NCI-H1417 treated with DMSO at 0.1 percent for 48 hours (cell line): ENCODE data around the gene TEKTIP1.

Source experiments
- DNase-seq: peaks from one replicate; lab custom pipeline; 2025; lab: John Stamatoyannopoulos, UW

TEKTIP1 gene

DNA sequence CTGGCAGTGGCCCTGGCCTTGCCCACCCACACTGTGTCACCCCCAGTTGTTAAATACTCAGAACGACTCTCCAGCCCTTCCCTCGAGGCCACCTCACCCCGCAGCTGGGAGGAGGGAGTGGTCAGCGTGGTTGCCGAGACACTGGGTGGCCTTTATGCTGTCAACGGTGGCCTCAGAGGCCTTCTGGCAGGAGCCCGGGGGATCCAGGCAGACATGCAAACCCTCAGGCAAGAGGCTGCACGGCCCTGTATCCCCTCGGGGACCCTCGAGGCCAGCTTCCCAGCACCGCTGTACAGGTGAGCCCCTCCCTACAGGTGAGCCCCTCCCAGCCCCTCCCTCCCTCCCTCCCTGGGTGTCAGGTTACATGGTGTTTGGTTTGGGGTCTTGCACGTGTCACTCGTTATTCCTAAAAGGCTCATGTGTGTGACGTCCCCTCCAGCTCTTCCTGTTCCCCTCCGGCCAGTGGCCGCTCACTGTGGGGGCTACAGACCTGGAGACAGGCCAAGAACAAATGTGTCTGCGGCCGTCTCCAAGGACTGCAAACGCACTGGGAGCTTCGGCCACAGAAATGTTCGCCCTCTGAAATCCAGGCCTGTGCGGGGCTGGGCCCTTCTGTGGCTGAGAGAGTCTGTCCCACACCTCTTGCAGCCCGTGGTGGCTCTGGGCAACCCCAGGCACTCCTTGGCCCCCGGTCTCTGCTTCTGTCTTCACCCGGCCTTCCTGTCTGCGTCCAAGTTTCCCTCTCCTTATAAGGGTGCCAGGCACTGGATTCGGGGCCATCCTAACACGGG lies at the start of gene TEKTIP1:
TSS of gene TEKTIP1 (plus strand) at position 210 of the 791 bp plus-strand sequence. CDS start at position 214, 4 bp downstream.
- DNase-seq, result no peak

- DNase-seq, result no peak
Measured at GRCh38 chr19:3491396-3492119, 47.4 kb upstream of the TEKTIP1 start.

DNA sequence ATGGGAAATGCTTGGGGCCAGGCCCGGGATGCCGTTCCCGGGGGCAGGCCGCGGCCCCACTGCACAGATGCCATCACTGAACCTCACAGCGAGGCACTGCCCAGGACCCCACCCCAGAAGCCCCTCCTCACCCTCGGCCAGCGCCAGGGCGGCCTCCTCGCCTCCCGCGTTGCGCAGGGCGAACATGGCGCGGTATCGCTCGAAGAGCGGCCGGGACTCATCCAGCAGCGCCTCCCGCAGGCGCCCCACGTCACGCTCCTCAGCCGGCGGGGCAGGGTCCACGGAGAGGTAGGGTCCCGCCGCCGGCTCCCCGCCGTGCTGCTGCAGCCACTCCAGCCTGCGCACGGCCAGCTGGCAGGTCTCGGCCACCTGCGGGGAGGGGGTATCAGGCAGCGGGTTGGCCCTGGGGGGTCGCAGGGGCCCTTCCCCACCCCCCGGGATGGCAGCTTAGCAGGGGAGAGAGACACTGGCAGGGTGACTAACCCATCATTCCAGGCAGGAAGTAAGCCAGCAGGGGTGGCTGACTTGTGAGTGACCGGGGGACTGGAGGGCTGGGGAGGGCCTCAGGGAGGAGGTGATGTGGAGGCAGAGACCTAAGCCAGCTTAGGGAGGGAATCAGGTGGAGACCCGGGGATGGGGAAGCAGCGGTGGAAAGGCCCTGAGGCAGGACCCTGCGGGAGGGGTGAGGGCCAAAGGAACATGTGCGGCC lies 46.7 kb upstream of the TEKTIP1 start:
- DNase-seq, result no peak

- no peak for DNase-seq
Measured at GRCh38 chr19:3492919-3493318, 46.1 kb upstream of the TEKTIP1 start.

- no peak for DNase-seq
Measured at GRCh38 chr19:3493651-3494050, 45.3 kb upstream of the TEKTIP1 start.

- DNase-seq, result no peak
Measured at GRCh38 chr19:3494051-3494450, 44.9 kb upstream of the TEKTIP1 start.

GRCh38 chr19:3494559-3494958 lies 44.4 kb upstream of the TEKTIP1 start:
- no peak for DNase-seq

DNA sequence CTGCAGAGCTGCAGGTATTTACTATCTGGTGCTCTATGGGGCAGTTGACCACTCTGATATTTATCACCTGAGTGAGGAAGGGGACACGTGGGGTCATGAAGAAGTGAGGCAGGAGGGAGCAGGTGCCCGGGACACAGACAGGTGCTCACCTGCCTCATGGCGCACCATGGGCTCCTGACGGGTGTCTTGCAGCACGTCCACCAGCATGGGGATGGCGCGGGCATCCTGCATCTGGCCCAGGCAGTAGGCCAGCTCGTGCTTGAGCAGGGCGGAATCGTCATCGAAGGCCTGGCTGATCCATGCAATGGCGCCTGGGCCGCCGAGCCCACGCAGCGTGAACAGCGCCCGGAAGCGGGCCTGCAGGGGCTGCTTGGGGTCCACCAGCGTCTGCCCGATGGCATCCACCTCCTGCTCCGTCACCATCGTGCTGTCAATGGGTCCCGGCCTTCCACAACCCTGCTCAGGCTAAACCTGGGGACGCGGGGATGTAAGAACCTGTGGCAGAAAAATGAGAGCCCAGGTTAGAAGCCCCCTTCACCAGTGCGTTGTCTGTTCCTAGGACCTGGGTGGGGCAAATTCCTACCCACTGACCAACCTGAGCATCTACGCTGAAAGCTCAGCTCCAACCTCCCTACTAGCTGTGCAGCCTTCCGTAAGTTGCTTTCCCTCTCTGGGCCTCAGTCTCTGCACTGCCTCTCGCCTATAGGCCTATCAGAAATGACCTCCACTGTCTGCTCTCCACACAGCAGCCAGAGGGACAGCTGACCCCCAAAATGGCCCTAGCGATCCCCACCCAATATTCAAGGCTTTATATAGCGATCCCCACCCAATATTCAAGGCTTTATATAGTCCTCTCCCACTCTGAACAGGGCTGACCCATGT lies 42.3 kb upstream of the TEKTIP1 start:
- no peak for DNase-seq

DNA sequence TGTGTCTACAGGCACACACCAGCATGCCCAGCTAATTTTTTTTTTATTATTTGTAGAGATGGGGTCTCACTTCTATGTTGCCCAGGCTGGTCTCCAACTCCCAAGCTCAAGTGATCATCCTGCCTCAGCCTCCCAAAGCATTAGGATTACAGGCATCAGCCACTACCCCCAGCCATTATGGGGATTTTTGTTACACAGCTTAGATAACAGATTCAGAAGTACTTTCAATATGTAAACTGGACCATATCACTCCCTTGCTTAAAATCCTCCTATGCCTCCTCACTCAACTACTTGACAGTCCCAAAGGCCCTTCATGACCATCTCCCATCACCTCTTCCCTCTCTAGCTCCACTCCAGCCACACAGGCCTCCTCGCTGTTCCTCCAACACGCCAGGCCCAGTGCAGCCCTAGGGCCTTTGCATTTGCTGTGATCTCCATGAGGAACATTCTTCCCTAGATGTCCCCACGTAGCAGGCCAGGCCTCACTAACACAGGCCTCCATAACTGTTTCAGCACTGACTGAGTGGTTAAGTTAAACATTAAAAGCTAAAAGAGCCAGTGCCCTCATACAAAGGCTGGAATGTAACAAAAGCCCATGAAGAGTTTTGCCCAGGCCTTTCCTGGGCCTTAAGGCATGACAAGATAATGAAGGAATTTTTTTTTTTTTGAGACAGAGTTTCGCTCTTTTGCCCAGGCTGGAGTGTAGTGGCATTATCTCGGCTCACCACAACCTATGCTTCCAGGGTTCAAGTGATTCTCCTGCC lies 41.0 kb upstream of the TEKTIP1 start:
- no peak for DNase-seq

GRCh38 chr19:3499738-3500428 lies 39.1 kb upstream of the TEKTIP1 start:
- no peak for DNase-seq

DNA sequence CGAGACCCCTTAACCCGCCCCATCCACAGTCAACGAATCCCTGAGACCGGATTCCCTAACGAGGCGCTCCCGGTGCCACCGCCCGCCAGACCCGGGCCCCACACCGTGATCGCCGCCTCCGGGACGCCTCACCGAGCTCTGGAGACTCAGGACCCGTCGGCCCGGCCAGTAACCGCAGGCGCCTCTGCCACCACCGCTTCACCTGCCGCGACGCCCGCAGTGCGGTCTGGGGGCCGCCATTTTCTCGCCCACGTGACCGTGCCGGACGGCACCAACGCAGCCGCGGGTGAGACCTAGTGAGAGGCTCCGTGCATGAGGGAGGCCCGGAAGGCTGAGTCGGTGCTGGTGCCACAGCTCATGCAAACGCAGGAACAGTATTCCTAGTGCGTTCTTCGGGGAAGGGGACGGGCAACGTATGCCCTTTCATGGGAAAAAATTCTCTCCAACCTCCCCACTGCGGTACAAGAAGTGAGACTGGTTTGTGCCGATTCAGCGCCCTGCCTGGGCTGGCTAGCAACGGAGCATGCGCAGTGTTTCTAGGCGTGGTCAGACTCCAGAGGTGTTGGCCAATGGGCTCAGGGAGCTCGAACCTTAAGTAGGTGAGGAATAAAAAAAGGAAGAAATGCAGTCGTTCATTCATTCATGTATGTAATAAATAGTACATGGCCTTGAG lies 38.4 kb upstream of the TEKTIP1 start, which contains the start of gene DOHH:
TSS of gene DOHH (minus strand) at position 246 of the 673 bp plus-strand sequence. CDS start 3,860 bp downstream, outside the sequence.
- peak; percentile 96 for DNase-seq

- no peak for DNase-seq
Measured at GRCh38 chr19:3501780-3502179, 37.2 kb upstream of the TEKTIP1 start.

- DNase-seq, result no peak
Measured at GRCh38 chr19:3503036-3503572, 35.9 kb upstream of the TEKTIP1 start.

DNA sequence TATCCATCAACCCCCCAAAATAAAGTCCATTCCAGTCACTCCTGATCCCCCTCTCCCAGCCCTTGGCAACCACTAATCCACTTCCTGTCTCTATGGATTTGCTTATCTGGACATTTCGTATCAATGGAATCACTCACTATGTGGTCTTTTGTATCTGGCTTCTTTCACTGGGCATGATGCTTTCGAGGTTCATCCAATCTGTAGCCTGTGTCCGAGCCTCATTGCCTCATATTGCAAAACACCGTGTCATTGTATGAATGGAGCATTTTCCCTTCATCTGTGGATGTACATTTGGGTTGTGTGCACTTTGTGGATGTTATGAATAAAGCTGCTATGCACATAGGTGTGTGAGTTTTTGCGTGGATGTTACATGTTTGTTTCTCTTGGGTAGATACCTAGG lies 34.2 kb upstream of the TEKTIP1 start:
- DNase-seq, result no peak

DNA sequence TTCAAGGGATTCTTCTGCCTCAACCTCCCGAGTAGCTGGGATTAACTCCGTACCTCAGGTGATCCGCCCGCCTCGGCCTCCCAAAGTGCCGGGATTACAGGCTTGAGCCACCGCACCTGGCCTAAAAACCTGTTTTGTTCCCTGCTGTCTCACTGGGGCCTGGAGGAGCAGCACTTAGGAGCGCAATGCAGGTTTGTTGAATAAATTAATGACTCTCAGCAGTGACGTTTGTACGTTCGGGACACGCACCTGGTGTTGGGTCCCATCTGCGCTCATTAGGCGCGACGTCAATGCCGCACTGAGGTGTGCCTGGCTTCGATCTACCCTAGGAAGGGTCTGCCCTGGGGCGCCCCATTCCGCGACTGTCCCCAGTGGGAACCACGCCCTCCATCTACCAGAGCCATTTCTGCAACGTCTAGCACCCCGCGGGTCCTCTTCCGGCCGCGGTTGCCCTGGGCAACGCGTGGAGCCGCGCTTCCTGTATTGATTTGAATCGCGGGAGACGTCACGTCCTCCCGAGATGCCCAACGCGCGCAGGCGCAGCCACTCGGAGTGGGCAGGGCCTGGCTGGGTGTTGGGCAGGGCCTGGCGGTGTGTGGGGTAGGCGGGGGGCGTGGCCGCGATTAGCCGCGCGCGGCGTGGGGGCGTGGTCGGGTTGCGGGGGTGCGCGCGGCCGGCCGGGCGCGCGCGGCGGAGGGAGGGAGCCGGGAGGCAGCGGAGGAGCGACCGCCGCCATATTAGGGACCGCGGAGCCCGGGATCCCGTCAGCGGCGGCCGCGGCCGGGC lies 33.2 kb upstream of the TEKTIP1 start, which contains the start of gene FZR1:
TSS of gene FZR1 (plus strand) at position 714 of the 786 bp plus-strand sequence. CDS start 16,679 bp downstream, outside the sequence.
- DNase-seq, result peak; percentile 99

DNA sequence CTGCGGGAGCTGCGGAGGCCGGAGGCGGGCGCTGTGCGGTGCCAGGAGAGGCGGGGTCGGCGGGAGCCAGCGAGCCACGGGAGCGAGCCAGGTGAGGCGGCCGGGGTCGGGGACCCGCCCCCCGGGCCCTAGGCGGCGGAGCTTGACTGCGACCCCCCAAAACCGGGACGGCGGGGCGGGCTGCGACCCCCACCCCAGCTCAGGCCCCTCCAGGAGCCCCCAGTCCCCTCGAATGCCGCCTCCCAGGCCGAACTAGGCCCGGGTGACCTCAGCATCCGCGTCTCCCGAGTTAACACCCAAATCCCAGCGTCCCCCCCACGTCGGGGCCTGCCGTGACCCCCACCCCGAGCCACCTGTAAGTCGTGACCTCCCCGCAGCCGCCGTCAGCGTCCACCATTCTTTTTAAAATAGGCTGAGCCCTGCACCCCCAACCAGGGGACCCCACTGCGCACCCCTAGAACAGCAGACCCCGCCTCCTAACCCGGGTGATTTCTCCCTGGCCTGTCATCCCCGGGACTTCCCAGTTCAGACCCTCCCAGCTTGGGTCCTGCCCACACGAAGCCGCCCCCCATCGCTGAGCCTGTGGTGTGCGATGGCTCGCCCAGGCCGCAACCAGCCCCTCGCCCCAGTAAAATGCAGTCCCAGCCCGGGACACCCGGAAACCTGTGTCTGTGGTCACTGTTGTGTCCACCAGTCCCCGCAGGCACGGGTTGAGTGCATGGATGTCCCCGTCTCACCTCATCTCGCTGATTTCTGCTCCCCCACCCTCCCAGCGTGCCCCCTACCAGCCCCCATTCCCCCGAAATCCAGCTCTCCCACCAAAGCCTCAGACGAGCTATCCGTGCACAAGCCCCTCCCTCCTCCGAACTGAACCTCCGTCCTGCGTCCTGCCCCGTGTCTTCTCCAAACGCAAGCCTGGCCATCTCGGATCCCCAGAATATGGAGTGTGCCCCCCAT lies 32.3 kb upstream of the TEKTIP1 start:
- DNase-seq, result no peak
